Activated CD4-positive, alpha-beta memory T cell treated with anti-CD3 and anti-CD28 coated beads for 36 hours (primary cell): Measurements from ENCODE around the gene TAAR1. TPM values are rescaled to one million over a fixed set of nuclear protein-coding genes. Genes with fewer than 3 reads are reported as not detected.
"Not testable (repeated sequence)": the region's sequence is repeated elsewhere in the genome, so short reads cannot be mapped to it uniquely, and the experiment has no call there.

Experiments used
- CTCF ChIA-PET: fragments of 350-600 bp; sonication (Branson Sonifier 250); formaldehyde crosslinking; loops from one replicate; lab custom pipeline; 2021; ENCODE audit warnings: antibody characterized with exemption, inconsistent platforms; lab: Charles Lee
- POLR2A ChIA-PET: fragments of 350-600 bp; sonication (Branson Sonifier 250); formaldehyde crosslinking; loops from one replicate; lab custom pipeline; 2021; ENCODE audit warnings: antibody characterized with exemption; lab: Charles Lee
- DNase-seq: peaks from one replicate; pipeline ENCODE4 v3.0.0-alpha.2; 2020
- H3K27ac Mint-ChIP-seq: one replicate; pipeline ENCODE4 v1.8.0; 2021; ENCODE audit warnings: mixed read lengths
- H3K27me3 Mint-ChIP-seq: one replicate; pipeline ENCODE4 v1.8.0; 2021; ENCODE audit warnings: mixed read lengths
- H3K36me3 Mint-ChIP-seq: one replicate; pipeline ENCODE4 v1.8.0; 2021; ENCODE audit warnings: mixed read lengths
- H3K4me1 Mint-ChIP-seq: one replicate; pipeline ENCODE4 v1.8.0; 2021; ENCODE audit warnings: low read depth, mixed read lengths
- H3K4me3 Mint-ChIP-seq: one replicate; pipeline ENCODE4 v1.8.0; 2021; ENCODE audit warnings: mild to moderate bottlenecking, mixed read lengths
- H3K9me3 Mint-ChIP-seq: one replicate; pipeline ENCODE4 v1.8.0; 2021; ENCODE audit warnings: mixed read lengths
- intact Hi-C: fragments of 100-400 bp; cut with micrococcal nuclease; formaldehyde crosslinking; loops from one replicate; pipeline ENCODE4 v1.15.1; 2023
- total RNA-seq, 2 experiments: library from RNA; stranded (reverse); gene quantifications; one replicate each; pipeline ENCODE4 v1.2.3, GENCODE V29; 2021

Gene TAAR1
- not detected for total RNA-seq

DNA sequence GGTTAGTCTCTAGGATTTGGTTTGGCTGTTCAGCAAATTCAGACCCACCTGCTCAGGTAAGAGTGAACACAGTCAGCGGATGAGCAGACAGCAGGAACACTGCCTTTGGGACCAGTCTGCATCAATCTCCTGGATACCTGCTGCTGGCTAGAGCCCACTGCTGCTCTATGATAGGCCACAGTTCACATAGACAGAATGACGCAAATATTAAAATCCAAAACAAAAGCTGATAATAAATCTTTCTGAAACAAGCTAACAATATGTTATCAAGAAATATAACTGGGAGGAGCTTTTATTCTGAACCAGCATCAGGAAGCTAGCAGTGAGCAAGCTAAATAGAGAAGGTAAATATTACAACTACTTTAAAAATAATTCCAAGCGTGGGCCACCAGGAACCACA, at the start of gene TAAR1:
Gene TAAR1, minus strand, starts transcription at position 101 of the 400 bp plus-strand sequence. CDS start 13,179 bp downstream, outside the sequence.
- H3K4me3 Mint-ChIP-seq = no peak within 1 kb of the TSS
- no peak within 1 kb of the TSS for H3K27ac Mint-ChIP-seq
- DNase-seq = no peak
- no peaks in the 10 kb centered on the region for H3K4me1 Mint-ChIP-seq
- no peaks in the 10 kb centered on the region for H3K9me3 Mint-ChIP-seq
- CTCF ChIA-PET = interaction anchor here (2.5 kb wide), 1 partner anchor 10 kb away, joined by 6 read pairs; no protein-coding TSS in a partner anchor
- POLR2A ChIA-PET = no interaction called here
- H3K27me3 Mint-ChIP-seq = no peaks in the 10 kb centered on the region
- intact Hi-C loops = no loop called here
- no peaks in the 10 kb centered on the region for H3K36me3 Mint-ChIP-seq

DNA sequence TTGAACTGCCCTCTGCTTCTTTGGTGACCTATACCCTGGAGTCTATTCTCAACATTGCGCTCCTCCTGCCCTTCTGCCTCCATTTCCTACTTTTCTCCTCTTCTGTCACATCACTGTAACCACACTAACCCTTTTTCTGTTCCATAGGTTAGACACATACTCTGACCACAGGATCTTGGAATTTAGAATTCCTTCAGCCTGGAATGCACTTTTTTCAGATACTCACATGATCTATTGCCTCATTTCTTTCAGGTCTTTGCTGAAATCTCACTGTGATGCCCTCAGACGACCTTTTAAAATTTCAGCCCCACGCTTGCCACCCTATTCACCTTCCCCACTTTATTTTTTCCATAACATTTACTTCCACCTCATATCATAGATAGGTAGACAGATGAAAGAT, 49.8 kb upstream of the TAAR1 start:
- Mint-ChIP-seq H3K4me3 (no peak overlapping the region), H3K27me3 (peaks cover 17% of the 10 kb centered on the region), H3K9me3 (peaks cover 7% of the 10 kb centered on the region), H3K4me1 (no peaks in the 10 kb centered on the region), H3K36me3 (no peaks in the 10 kb centered on the region), H3K27ac (no peak overlapping the region)
- POLR2A ChIA-PET = no interaction called here
- intact Hi-C loops = no loop called here
- CTCF ChIA-PET = no interaction called here
- DNase-seq = no peak

- DNase-seq = no peak
- ChIA-PET POLR2A (no interaction called here), CTCF (no interaction called here)
- Mint-ChIP-seq H3K4me3 (no peak overlapping the region), H3K27ac (no peak overlapping the region), H3K4me1 (no peaks in the 10 kb centered on the region), H3K36me3 (no peaks in the 10 kb centered on the region), H3K9me3 (peaks cover 7% of the 10 kb centered on the region), H3K27me3 (peaks cover 14% of the 10 kb centered on the region)
- intact Hi-C loops = no loop called here
Measured at GRCh38 chr6:132708002-132708401, 49.0 kb upstream of the TAAR1 start.

DNA sequence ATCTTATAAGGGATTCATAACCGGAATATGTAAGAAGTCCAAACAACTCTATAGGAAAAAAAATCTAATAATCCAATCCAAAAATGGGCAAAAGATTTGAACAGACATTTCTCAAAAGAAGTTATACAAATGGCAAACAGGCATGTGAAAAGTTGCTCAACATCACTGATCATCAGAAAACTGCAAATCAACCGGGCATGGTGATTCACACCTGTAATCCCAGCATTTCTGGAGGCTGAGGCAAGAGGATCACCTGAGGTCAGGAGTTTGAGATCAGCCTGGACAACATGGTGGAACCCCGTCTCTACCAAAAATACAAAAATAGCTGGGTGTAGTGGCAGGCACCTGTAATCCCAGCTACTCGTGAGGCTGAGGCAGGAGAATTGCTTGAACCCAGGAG, 47.8 kb upstream of the TAAR1 start:
- POLR2A ChIA-PET, CTCF ChIA-PET, H3K27ac Mint-ChIP-seq, DNase-seq, H3K4me3 Mint-ChIP-seq, intact Hi-C loops, H3K36me3 Mint-ChIP-seq, H3K4me1 Mint-ChIP-seq, H3K9me3 Mint-ChIP-seq: not testable (repeated sequence)
- H3K27me3 Mint-ChIP-seq = peaks cover 15% of the 10 kb centered on the region

DNA sequence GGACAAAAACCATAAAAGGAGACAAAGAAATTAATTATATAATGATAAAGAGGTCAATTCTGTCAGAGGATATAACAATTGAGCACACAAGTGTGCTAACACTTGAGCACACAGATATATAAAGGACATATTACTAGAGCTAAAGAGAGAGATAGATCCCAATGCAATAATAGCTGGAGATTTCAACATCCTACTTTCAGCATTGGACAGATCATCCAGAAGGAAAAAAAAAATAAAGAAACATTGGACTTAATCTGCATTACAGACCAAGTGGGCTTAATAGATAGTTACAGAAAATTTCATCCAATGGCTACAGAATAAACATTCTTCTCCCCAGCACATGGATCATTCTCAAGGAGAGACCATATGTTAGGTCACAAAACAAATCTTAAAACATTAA, 45.0 kb upstream of the TAAR1 start:
- POLR2A ChIA-PET = no interaction called here
- intact Hi-C loops = no loop called here
- Mint-ChIP-seq H3K4me3 (no peak overlapping the region), H3K27me3 (peaks cover 16% of the 10 kb centered on the region), H3K27ac (no peak overlapping the region), H3K4me1 (no peaks in the 10 kb centered on the region), H3K36me3 (no peaks in the 10 kb centered on the region), H3K9me3 (peaks cover 7% of the 10 kb centered on the region)
- no peak for DNase-seq
- CTCF ChIA-PET = no interaction called here

DNA sequence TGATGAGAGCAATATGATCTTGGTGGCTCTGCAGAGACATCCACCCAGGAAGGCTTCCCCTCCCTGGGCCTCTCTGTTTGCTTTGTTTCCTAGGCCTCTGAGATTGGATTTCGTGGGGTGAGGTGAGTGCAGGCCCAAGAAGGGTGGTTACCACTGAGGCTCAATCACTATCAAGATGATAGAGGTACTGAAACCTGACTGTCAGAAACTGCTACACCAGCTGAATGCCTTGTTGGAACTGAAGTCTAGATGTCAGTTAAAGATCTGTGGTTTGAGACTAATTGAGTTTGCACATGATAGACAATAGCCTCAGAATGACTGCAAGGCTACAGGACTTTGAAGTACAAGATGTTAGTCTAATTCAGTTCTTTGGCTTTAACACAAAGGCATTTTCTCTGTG, 39.6 kb upstream of the TAAR1 start:
- Mint-ChIP-seq H3K27me3 (peaks cover 12% of the 10 kb centered on the region), H3K4me3 (no peak overlapping the region), H3K4me1 (no peaks in the 10 kb centered on the region), H3K36me3 (peaks cover 6% of the 10 kb centered on the region), H3K27ac (no peak overlapping the region), H3K9me3 (peaks cover 10% of the 10 kb centered on the region)
- POLR2A ChIA-PET = no interaction called here
- CTCF ChIA-PET = no interaction called here
- DNase-seq = no peak
- intact Hi-C loops = no loop called here

- H3K9me3 Mint-ChIP-seq = peaks cover 10% of the 10 kb centered on the region
- no peak for DNase-seq
- CTCF ChIA-PET = interaction anchor here (0.7 kb wide), 1 partner anchor 26 kb away, joined by 3 read pairs; no protein-coding TSS in a partner anchor
- H3K27ac Mint-ChIP-seq = no peak overlapping the region
- H3K36me3 Mint-ChIP-seq = peaks cover 6% of the 10 kb centered on the region
- no peak overlapping the region for H3K4me3 Mint-ChIP-seq
- no peaks in the 10 kb centered on the region for H3K4me1 Mint-ChIP-seq
- peaks cover 7% of the 10 kb centered on the region for H3K27me3 Mint-ChIP-seq
- intact Hi-C loops = no loop called here
- POLR2A ChIA-PET = no interaction called here
Measured at GRCh38 chr6:132695773-132696172, 36.8 kb upstream of the TAAR1 start.

GRCh38 chr6:132693478-132693877, 34.5 kb upstream of the TAAR1 start:
- Mint-ChIP-seq H3K36me3 (peaks cover 6% of the 10 kb centered on the region), H3K4me1 (no peaks in the 10 kb centered on the region), H3K9me3 (peaks cover 10% of the 10 kb centered on the region), H3K27ac (no peak overlapping the region), H3K4me3 (no peak overlapping the region), H3K27me3 (peaks cover 22% of the 10 kb centered on the region)
- ChIA-PET POLR2A (no interaction called here), CTCF (no interaction called here)
- no peak for DNase-seq
- intact Hi-C loops = no loop called here

- peaks cover 33% of the 10 kb centered on the region for H3K27me3 Mint-ChIP-seq
- POLR2A ChIA-PET = no interaction called here
- peaks cover 1% of the 10 kb centered on the region for H3K36me3 Mint-ChIP-seq
- CTCF ChIA-PET = no interaction called here
- no peaks in the 10 kb centered on the region for H3K4me1 Mint-ChIP-seq
- no peak overlapping the region for H3K27ac Mint-ChIP-seq
- intact Hi-C loops = no loop called here
- H3K9me3 Mint-ChIP-seq = peaks cover 2% of the 10 kb centered on the region
- H3K4me3 Mint-ChIP-seq = no peak overlapping the region
- DNase-seq = no peak
Measured at GRCh38 chr6:132690678-132691077, 31.7 kb upstream of the TAAR1 start.

GRCh38 chr6:132687306-132687705, 28.3 kb upstream of the TAAR1 start:
- Mint-ChIP-seq H3K36me3 (no peaks in the 10 kb centered on the region), H3K4me3 (no peak overlapping the region), H3K4me1 (no peaks in the 10 kb centered on the region), H3K27ac (no peak overlapping the region), H3K27me3 (peaks cover 31% of the 10 kb centered on the region), H3K9me3 (no peaks in the 10 kb centered on the region)
- intact Hi-C loops = no loop called here
- no peak for DNase-seq
- ChIA-PET CTCF (no interaction called here), POLR2A (no interaction called here)

DNA sequence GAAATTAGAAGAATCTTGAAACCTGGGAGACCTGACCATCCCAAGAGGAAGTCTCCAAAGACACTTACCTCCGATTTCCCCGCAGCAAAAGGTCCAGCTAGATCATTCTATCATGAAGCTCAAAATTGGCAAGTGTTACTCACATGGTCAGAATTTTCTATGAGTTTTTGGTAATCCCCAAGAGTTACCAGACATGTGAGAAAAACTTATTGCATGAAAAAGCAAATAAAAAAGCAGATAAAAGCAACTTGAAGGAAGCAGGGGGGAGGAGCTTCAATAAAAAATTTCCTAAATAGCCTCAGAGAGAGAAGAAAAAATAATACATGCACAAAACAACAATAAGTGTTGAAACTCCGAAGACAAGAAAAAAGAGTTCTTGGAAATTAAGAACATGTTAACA, 27.5 kb upstream of the TAAR1 start:
- Mint-ChIP-seq H3K4me1 (no peaks in the 10 kb centered on the region), H3K36me3 (no peaks in the 10 kb centered on the region), H3K27me3 (peaks cover 31% of the 10 kb centered on the region), H3K9me3 (no peaks in the 10 kb centered on the region), H3K27ac (no peak overlapping the region), H3K4me3 (no peak overlapping the region)
- no peak for DNase-seq
- intact Hi-C loops = no loop called here
- ChIA-PET CTCF (no interaction called here), POLR2A (no interaction called here)

GRCh38 chr6:132685009-132685408, 26.0 kb upstream of the TAAR1 start:
- H3K4me3 Mint-ChIP-seq = no peak overlapping the region
- H3K27ac Mint-ChIP-seq = no peak overlapping the region
- H3K9me3 Mint-ChIP-seq = no peaks in the 10 kb centered on the region
- ChIA-PET POLR2A (no interaction called here), CTCF (interaction anchor here (1.1 kb wide), 1 partner anchor 154 kb away, joined by 5 read pairs; no protein-coding TSS in a partner anchor)
- no peaks in the 10 kb centered on the region for H3K36me3 Mint-ChIP-seq
- DNase-seq = no peak
- no peaks in the 10 kb centered on the region for H3K4me1 Mint-ChIP-seq
- peaks cover 22% of the 10 kb centered on the region for H3K27me3 Mint-ChIP-seq
- intact Hi-C loops = no loop called here

DNA sequence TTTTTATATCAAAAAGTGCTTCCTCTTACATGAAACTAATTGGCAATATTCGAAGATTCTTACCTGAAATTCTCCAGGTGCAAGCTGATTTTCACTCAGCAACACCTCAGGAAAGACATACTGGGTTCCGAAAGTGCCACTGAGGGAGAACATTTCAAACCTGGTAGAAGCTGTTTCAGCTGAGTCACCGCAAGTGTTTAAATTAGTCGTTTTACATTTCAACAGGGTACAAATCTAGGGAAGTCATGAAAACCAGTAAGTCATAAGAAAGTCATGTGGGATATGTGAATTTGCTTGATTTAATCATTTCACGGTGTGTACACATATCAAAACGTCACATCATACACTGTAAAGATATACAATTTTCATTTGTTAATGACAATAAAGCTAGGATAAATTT, 25.3 kb upstream of the TAAR1 start:
- H3K4me3 Mint-ChIP-seq = no peak overlapping the region
- ChIA-PET POLR2A (no interaction called here), CTCF (interaction anchor here (1.1 to 1.5 kb wide), 2 partner anchors 9 to 154 kb away, joined by 4 to 5 read pairs; no protein-coding TSS in a partner anchor)
- no peak for DNase-seq
- no peak overlapping the region for H3K27ac Mint-ChIP-seq
- no peaks in the 10 kb centered on the region for H3K9me3 Mint-ChIP-seq
- no peaks in the 10 kb centered on the region for H3K36me3 Mint-ChIP-seq
- intact Hi-C loops = no loop called here
- no peaks in the 10 kb centered on the region for H3K4me1 Mint-ChIP-seq
- H3K27me3 Mint-ChIP-seq = peaks cover 17% of the 10 kb centered on the region
